Measurements from ENCODE around the gene GJA9.
"Not testable (repeated sequence)": the region's sequence is repeated elsewhere in the genome, so short reads cannot be mapped to it uniquely, and the experiment has no call there.

The GJA9 gene

GRCh38 chr1:38873027-38873969 lies 8.1 kb downstream of the GJA9 start, which contains the start of gene MYCBP:
Gene MYCBP (minus strand): TSS chr1:38873348. CDS start chr1:38873305, 43 bp downstream.
- peak; percentile 97 for DNase-seq (ENCODE audit: low spot score)

GRCh38 chr1:38872401-38873026 lies 8.9 kb downstream of the GJA9 start:
- DNase-seq (ENCODE audit: low spot score), result peak; percentile 16

DNA sequence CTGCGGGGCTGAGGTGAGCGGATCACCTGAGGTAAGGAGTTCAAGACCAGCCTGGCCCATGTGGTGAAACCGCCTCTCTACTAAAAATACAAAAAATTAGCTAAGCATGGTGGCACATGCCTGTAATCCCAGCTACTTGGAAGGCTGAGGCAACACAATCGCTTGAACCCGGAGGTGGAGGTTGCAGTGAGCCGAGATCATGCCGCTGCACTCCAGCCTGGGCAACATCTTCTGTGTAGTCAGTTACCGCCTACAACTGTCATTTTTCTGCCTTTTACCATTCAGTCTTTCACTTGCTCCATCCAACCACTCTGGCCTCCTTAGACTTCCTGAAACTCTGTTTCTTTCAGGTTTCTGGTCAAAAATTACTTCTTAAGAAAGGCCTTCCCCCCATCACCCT lies 10.4 kb downstream of the GJA9 start:
- no peak for DNase-seq (ENCODE audit: low spot score)

DNA sequence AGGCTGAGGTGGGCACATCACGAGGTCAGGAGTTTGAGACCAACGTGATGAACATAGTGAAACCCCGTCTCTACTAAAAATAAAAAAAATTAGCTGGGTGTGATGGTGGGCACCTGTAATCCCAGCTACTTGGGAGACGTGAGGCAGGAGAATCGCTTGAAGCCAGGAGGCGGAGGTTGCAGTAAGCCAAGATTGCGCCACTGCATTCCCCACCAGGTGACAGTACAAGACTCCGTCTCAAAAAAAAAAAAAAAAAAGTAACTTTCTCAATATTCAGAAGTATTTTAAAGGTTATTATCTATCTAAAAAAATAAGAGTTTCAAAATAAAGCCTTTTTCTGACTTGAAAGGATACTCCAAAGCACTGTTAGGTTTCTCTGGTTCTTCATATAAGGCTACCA lies 14.2 kb downstream of the GJA9 start:
- DNase-seq (ENCODE audit: low spot score), result no peak

GRCh38 chr1:38865112-38865715 lies 16.2 kb downstream of the GJA9 start:
- no peak for DNase-seq (ENCODE audit: low spot score)

- no peak for DNase-seq (ENCODE audit: low spot score)
These were observed 21.0 kb downstream of the GJA9 start for GRCh38 chr1:38860454-38860795.

DNA sequence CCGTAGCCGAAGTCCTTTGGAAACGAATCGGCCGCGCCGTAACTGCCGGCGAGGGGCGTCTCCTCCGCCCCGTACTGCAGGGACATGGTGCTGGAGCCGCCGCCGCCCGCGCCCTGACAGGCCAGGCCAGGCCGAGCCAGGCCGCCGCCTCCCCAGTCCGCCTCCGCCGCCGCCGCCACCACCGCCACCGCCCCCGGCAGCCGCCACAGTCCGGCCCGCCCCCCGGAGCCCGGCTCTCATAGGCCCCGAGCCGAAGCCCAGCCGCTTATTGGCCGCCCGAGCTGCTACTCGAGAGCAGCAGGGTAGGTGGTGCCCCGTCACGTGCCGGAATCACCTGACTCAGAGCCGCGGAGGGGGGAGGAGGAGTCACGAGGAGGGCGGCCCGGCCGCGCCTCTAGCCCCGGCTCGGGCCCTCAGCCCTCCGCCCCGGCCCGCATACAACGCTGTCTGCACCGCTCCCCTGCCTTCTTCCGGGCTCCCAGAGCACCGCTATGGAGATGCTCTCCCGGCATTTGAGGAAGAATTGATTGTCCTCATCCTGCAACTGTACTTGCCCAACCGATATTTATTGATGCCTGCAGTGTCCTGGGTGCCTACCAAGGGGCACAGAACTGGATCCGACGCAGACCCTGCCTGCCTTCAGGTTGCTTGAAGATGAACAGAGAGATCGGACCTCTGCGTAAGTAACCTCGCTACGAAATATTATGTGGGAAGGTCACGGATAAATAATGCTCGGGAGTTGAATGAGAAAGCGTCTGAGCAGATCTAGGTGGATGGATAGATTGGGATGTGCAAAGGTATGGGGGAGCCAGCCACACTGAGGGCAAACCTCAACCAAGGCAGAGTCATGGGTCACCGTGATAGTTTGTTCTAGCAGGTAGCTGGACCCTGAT lies 21.6 kb downstream of the GJA9 start, which contains the start of gene RRAGC:
Gene RRAGC, minus strand, starts transcription at position 212 of the 893 bp plus-strand sequence. Its CDS starts 126 bp downstream, at position 86.
- DNase-seq (ENCODE audit: low spot score), result peak; percentile 98

DNA sequence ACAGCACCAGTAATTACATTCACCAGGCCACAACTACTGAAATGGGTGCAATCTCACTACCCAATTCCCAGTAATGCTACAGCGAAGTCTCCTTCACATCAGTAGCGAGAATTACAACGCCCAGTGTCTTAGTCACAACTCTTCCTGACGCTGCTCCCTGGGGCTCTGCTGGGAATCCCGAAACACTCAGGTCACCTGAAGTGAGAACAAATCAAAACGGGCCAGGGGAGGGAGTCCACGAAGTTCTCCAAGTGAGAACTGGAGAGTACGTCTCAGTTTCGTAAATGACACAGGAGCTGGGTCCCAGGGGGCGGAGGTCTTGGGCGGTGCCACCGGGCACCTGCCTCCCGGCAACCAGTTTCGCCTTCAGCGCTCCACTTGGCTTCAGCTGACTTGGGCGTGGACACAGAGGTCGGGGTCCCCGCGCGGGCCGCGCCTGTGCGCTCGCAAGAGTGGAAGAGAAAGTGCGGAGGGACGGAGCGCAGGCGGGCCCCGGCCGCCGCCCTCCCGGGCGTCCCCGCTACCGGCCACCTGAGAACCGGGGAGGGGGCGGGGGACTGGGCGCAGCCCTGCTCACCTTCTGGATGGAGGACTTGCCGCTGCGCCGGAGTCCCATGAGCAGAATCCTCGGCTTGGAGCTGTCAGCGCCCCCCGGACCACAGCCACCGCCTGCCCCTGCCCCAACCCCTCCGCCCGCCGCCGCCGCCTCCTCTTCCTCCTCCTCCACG lies 22.4 kb downstream of the GJA9 start:
- DNase-seq (ENCODE audit: low spot score), result peak; percentile 50

DNA sequence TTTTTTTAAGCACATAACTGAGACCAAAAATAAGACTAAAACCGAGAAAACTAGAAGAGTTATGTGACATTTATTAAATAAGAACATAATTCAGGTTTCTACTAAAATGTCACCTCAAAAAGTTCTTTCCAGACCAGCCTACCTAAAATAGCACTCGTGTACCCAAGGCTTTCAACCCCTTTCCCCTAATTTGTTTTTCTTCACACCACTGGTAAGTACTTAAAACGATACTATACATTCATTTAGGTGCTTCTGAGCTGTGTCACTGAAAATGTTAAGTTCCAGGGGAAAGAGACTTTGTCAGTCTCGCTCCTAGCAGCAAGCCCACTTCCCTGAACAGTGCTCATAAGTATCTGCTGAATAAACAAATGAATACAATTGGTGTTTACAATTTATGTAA lies 28.6 kb downstream of the GJA9 start:
- DNase-seq (ENCODE audit: low spot score), result no peak

DNA sequence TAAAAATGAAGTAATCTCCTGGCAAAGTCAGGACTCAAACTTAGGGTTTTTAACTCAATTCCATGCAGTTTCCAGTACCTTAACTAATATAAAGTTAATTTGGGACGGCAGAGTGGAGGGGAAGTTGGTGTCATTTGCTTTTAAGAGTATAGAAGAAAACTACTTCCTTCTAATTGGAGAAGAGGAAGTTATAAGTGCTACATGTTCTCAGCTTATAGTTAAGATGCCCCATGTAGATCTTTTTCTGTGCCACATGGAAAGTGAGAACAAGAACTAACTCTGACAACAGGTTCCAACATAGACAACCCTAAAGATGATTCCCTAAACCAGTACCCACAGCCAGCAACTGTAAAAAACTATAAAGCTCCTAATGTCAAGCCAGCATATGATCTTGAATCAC lies 33.3 kb downstream of the GJA9 start:
- DNase-seq (ENCODE audit: low spot score), result no peak

GRCh38 chr1:38846210-38846609 lies 35.2 kb downstream of the GJA9 start:
- DNase-seq (ENCODE audit: low spot score), result no peak

DNA sequence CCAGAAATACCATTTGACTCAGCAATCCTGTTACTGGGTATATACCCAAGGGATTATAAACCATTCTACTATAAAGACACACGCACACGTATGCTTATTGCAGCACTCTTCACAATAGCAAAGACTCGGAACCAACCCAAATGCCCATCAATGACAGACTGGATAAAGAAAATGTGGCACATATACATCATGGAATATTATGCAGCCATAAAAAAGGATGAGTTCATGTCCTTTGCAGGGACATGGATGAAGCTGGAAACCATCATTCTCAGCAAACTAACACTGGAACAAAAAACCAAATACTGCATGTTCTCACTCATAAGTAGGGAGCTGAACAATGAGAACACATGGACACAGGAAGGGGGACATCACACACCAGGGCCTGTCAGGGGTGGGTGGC lies 36.3 kb downstream of the GJA9 start:
- not testable (repeated sequence) for DNase-seq (ENCODE audit: low spot score)

DNA sequence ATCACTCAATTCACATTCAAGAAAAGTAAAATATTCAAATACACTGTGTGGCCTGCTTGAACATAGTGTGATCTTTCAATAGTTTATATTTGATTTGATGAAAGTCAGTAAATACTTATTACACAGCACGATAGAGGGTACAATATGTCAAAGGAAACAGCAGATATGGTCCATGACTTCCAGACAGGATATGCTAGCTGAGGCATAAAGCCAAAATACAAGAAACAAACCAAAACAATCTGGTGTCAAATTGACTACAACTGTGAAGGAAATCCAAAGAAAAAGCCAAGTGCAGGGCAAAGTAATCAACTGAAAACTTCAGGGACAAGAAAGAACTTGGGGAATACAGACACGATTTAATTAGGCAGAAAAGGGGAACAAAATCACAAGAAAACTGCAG lies 41.1 kb downstream of the GJA9 start:
- no peak for DNase-seq (ENCODE audit: low spot score)

GRCh38 chr1:38839363-38839762 lies 42.0 kb downstream of the GJA9 start:
- DNase-seq (ENCODE audit: low spot score), result no peak

GRCh38 chr1:38836316-38836715 lies 45.1 kb downstream of the GJA9 start:
- DNase-seq (ENCODE audit: low spot score), result not testable (repeated sequence)

DNA sequence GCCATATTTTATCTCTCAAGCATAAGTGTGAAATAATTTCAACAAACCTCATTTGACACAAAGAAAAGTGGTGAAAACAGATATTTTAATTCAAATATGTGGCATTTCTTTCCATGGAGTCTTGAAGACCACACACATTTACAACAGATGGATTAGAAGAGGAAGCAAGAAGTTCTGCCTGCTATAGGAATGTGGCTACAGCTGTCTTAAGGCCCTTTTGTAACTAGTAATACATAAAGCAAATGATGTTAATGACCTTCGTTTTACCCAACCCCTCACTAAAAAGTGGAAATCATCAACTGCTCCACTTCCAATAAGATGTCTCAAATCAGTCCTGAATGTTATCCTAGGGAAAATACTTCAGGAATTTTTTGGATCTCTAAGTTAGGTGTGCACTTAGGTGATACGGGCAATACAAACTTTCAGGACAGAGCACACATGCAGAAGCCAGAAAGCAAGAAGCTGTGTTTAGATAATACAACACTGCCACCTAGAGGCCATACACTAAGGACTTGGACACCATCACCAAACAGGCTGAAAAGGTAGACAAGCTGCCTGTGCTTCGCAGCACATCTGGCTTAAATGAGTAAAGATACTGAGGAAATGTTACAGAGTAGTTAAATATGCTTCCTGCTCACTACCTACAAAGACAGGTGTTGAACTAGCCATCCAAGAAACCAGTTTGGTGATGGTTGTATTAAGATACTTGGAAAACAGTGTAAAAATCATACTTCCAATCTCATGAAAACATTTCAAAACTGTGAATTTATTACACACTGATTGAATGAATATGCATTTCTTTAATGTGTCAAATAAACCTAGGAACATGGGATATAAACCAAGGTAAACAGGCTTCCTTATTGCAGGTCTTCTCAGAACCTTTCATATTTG lies 46.2 kb downstream of the GJA9 start:
- DNase-seq (ENCODE audit: low spot score), result peak; percentile 69

- no peak for DNase-seq (ENCODE audit: low spot score)
These were observed 47.1 kb downstream of the GJA9 start for GRCh38 chr1:38834221-38834782.

DNA sequence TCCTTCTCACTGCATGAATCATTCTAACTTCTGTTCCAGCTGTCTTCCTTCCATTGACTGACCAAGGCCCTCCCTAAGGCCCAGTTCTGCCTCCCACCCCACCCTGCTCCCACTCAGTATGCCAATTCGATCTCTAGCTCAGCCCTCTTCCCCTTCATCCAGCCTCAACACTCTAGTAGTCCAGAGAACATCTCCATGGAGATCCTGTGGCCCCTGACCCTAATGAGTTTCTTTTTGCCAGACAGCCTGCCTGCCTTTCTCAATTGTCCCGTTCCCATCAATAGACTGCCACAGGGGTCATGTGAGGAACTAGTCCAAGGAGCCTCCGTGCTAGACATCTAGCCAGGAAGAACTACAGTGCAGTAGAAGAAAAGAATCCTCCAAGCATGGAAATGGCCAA lies 48.2 kb downstream of the GJA9 start:
- no peak for DNase-seq (ENCODE audit: low spot score)

- no peak for DNase-seq (ENCODE audit: low spot score)
These were observed 49.0 kb downstream of the GJA9 start for GRCh38 chr1:38832370-38832734.
